SU-DHL-6 (cell line): Measurements from ENCODE around the gene ADGRE3.

Experiments
- H2AFZ ChIP-seq: fragments of 200-600 bp; sonication (generic); 2 replicates; pipeline ENCODE4 v1.6.1; 2014; ENCODE audit warnings: low read depth, mild to moderate bottlenecking, moderate library complexity, mixed read lengths, antibody characterized with exemption, low read length; ENCODE audit not compliant: severe bottlenecking
- H3F3A ChIP-seq: fragments of 200-600 bp; shearing (Covaris generic); 2 replicates; pipeline ENCODE4 v1.6.0; 2016; ENCODE audit warnings: antibody characterized with exemption, mild to moderate bottlenecking; ENCODE audit not compliant: insufficient read depth
- H3K27ac ChIP-seq: fragments of 200-600 bp; sonication (generic); 2 replicates; pipeline ENCODE4 v1.5.1; 2016; ENCODE audit warnings: low read depth, mild to moderate bottlenecking, low read length, moderate library complexity, mixed read lengths
- H3K27me3 ChIP-seq: fragments of 200-600 bp; sonication (generic), shearing (Covaris generic); 2 replicates; pipeline ENCODE4 v1.6.0; 2014; ENCODE audit warnings: mild to moderate bottlenecking, low read length
- H3K36me3 ChIP-seq: fragments of 200-600 bp; sonication (generic); 2 replicates; pipeline ENCODE4 v1.6.1; 2014; ENCODE audit warnings: mild to moderate bottlenecking, low read length, mixed read lengths
- H3K4me2 ChIP-seq: fragments of 300-600, 200-600 bp; shearing (Covaris generic), sonication (generic); 2 replicates; pipeline ENCODE4 v1.6.0; 2014; ENCODE audit warnings: low read length, low read depth, mild to moderate bottlenecking; ENCODE audit not compliant: poor library complexity, severe bottlenecking
- H3K4me3 ChIP-seq: fragments of 200-600 bp; sonication (generic); 2 replicates; pipeline ENCODE4 v1.5.1; 2014; ENCODE audit warnings: antibody characterized with exemption, low read length, mild to moderate bottlenecking, mixed read lengths; ENCODE audit not compliant: insufficient read depth, poor library complexity, severe bottlenecking
- H3K79me2 ChIP-seq: fragments of 200-600 bp; sonication (generic); 2 replicates; pipeline ENCODE4 v1.6.1; 2014; ENCODE audit warnings: mild to moderate bottlenecking, low read length, moderate library complexity; ENCODE audit not compliant: insufficient read depth
- H3K9ac ChIP-seq: fragments of 200-600 bp; sonication (generic); 2 replicates; pipeline ENCODE4 v1.7.0; 2014; ENCODE audit warnings: mild to moderate bottlenecking, low read length
- H3K9me2 ChIP-seq: fragments of 200-600 bp; sonication (generic); replicated peaks from 2 replicates; pipeline ENCODE4 v1.6.1; 2014; ENCODE audit warnings: low read length; ENCODE audit not compliant: insufficient read depth
- H3K9me3 ChIP-seq: fragments of 200-600 bp; sonication (generic); 2 replicates; pipeline ENCODE4 v1.6.1; 2014; ENCODE audit warnings: low read length, mixed read lengths; ENCODE audit not compliant: insufficient read depth
- H4K20me1 ChIP-seq: fragments of 200-600 bp; sonication (generic); 2 replicates; pipeline ENCODE4 v1.6.1; 2014; ENCODE audit warnings: low read depth, mild to moderate bottlenecking, antibody characterized with exemption, low read length, moderate library complexity, mixed read lengths
- EZH2phosphoT487 ChIP-seq: fragments of 200-600 bp; sonication (generic), shearing (Covaris generic); conservative IDR thresholded peaks from 2 replicates; pipeline ENCODE4 v1.6.1; 2018; ENCODE audit warnings: mild to moderate bottlenecking, antibody characterized with exemption, low read length, moderate library complexity, mixed read lengths
- TF ChIP-seq, protein P1 (sequence below): fragments of 200-600 bp; sonication (generic); IDR thresholded peaks from one replicate; pipeline ENCODE4 v1.5.1; 2017; ENCODE audit warnings: antibody characterized with exemption, mild to moderate bottlenecking, low read length, moderate library complexity; ENCODE audit not compliant: insufficient read depth, poor library complexity, severe bottlenecking

Gene ADGRE3

DNA sequence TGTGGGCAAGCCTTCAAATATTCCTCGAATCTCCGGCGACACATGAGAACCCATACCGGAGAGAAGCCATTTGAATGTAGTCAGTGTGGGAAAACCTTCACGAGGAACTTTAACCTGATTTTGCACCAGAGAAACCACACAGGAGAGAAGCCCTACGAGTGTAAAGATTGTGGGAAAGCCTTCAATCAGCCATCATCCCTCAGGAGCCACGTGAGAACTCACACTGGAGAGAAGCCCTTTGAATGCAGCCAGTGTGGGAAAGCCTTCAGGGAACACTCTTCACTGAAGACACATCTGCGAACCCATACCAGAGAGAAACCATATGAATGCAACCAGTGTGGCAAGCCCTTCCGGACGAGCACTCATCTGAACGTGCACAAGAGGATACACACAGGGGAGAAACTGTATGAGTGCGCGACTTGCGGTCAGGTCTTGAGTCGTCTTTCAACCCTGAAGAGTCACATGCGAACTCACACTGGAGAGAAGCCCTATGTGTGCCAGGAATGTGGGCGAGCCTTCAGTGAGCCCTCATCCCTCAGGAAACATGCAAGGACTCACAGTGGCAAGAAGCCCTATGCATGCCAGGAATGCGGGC, 44.0 kb upstream of the ADGRE3 start:
- Histone ChIP-seq H3K9ac (no peak overlapping the region), H3K36me3 (peaks cover 25% of the 10 kb centered on the region), H3K9me2 (no peaks in the 10 kb centered on the region), H4K20me1 (no peaks in the 10 kb centered on the region), H3K4me2 (no peak overlapping the region), H3K27me3 (no peaks in the 10 kb centered on the region), H3K27ac (no peak overlapping the region), H3K4me3 (no peak overlapping the region), H3F3A (no peaks in the 10 kb centered on the region), H3K79me2 (no peaks in the 10 kb centered on the region), H2AFZ (no peak overlapping the region), H3K9me3 (peaks cover 30% of the 10 kb centered on the region)
- no peak for TF ChIP-seq EZH2phosphoT487
- TF ChIP-seq, protein P1, sequence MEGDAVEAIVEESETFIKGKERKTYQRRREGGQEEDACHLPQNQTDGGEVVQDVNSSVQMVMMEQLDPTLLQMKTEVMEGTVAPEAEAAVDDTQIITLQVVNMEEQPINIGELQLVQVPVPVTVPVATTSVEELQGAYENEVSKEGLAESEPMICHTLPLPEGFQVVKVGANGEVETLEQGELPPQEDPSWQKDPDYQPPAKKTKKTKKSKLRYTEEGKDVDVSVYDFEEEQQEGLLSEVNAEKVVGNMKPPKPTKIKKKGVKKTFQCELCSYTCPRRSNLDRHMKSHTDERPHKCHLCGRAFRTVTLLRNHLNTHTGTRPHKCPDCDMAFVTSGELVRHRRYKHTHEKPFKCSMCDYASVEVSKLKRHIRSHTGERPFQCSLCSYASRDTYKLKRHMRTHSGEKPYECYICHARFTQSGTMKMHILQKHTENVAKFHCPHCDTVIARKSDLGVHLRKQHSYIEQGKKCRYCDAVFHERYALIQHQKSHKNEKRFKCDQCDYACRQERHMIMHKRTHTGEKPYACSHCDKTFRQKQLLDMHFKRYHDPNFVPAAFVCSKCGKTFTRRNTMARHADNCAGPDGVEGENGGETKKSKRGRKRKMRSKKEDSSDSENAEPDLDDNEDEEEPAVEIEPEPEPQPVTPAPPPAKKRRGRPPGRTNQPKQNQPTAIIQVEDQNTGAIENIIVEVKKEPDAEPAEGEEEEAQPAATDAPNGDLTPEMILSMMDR, result no peak

DNA sequence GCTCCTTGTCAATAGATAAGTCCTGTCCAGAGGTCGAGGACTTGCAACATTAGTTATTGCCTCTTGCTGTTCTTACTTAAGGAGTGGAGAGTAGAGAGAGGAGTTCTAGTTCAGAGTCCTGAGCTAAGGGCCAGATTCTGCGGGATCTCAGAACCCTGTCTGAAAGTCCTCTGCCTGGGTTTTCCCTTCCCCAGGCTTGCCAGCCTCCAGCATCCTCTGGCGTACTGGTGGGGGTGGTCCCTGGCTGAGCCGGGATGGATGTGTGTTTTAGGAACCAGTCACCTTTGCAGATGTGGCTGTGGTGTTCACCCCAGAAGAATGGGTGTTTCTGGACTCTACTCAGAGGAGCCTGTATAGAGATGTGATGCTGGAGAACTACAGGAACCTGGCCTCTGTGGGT, 41.2 kb upstream of the ADGRE3 start:
- Histone ChIP-seq H3K9ac (no peak overlapping the region), H4K20me1 (no peaks in the 10 kb centered on the region), H3K27me3 (no peaks in the 10 kb centered on the region), H3K9me3 (peaks cover 30% of the 10 kb centered on the region), H3F3A (no peaks in the 10 kb centered on the region), H3K79me2 (no peaks in the 10 kb centered on the region), H3K27ac (no peak overlapping the region), H3K4me2 (no peak overlapping the region), H2AFZ (no peak overlapping the region), H3K9me2 (no peaks in the 10 kb centered on the region), H3K36me3 (peaks cover 25% of the 10 kb centered on the region), H3K4me3 (no peak overlapping the region)
- TF ChIP-seq, protein P1, result no peak
- TF ChIP-seq EZH2phosphoT487, result no peak

DNA sequence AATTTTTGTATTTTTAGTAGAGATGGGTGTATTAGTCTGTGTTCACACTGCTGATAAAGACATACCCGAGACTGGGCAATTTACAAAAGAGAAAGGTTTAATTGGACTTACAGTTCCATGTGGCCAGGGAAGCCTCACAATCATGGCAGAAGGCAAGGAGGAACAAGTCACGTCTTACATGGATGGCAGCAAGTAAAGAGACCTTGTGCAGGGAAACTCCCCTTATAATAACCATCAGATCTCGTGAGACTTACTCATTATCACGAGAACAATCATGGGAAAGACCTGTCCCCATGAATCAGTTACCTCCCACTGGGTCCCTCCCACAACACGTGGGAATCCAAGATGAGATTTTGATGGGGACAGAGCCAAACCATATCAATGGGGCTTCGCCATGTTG, 29.8 kb upstream of the ADGRE3 start:
- Histone ChIP-seq H3K79me2 (no peaks in the 10 kb centered on the region), H3K4me3 (no peak overlapping the region), H3K9me3 (no peaks in the 10 kb centered on the region), H4K20me1 (no peaks in the 10 kb centered on the region), H3K9ac (no peak overlapping the region), H3F3A (no peaks in the 10 kb centered on the region), H3K9me2 (no peaks in the 10 kb centered on the region), H3K27ac (no peak overlapping the region), H3K36me3 (no peaks in the 10 kb centered on the region), H3K4me2 (no peak overlapping the region), H2AFZ (no peak overlapping the region), H3K27me3 (no peaks in the 10 kb centered on the region)
- no peak for TF ChIP-seq EZH2phosphoT487
- TF ChIP-seq, protein P1, result no peak
